HG03108 (cell line): Measurements from ENCODE around the gene RNF150.
"Not testable (repeated sequence)": the region's sequence is repeated elsewhere in the genome, so short reads cannot be mapped to it uniquely, and the experiment has no call there.

Experiments
- ATAC-seq: cut with Tn5 transposase; IDR thresholded peaks from one replicate; pipeline ENCODE4 v1.9.1; 2021; ENCODE audit warnings: moderate library complexity; ENCODE audit not compliant: unreplicated experiment

The RNF150 gene

DNA sequence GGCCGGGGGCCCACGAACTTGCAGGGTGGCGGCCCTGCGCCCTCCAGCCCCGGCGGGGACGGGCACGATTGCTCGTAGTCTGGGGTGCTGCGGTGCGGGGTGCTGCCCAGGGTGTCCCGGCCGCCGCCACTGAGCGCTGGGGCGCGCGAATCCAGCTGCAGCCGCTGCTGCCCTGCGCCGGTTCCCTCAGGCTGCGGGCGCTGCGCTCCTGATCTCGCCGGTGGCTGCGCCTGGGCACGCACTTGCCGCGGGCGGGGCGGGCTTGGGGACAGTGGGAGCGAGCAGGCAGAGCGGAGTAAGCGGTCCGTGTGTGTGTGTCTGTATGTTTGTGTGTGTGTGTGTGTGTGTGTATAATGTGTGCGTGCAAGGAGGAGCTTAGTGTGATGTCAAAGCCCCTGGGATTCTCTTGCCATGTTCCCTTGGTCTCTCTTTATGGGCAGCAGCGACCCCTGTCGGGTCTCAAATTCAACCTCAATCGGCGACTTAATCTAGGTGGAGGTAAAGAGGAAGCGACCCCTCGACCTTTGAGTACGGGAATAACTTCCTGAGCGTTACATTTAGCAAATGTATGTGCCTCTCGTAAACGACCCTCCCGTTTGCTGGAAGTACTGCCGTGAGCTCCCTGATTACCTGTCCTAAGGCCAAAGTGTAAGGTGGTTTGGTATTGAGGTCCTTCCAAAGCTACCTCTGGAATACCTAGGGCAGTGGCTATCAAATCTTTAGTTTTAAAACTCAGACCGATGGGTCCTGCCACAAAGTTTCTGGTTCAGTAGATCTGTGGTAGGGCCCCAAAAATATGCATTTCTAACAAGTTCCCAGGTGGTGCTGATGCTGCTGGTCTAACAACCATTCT is at the start of gene RNF150:
RNF150 (minus strand) TSS at position 324 of the 853 bp plus-strand sequence.
- peak; percentile 52 for ATAC-seq

- ATAC-seq, result peak; percentile 70
These were observed 47.9 kb upstream of the RNF150 start for GRCh38 chr4:141180991-141181761.

DNA sequence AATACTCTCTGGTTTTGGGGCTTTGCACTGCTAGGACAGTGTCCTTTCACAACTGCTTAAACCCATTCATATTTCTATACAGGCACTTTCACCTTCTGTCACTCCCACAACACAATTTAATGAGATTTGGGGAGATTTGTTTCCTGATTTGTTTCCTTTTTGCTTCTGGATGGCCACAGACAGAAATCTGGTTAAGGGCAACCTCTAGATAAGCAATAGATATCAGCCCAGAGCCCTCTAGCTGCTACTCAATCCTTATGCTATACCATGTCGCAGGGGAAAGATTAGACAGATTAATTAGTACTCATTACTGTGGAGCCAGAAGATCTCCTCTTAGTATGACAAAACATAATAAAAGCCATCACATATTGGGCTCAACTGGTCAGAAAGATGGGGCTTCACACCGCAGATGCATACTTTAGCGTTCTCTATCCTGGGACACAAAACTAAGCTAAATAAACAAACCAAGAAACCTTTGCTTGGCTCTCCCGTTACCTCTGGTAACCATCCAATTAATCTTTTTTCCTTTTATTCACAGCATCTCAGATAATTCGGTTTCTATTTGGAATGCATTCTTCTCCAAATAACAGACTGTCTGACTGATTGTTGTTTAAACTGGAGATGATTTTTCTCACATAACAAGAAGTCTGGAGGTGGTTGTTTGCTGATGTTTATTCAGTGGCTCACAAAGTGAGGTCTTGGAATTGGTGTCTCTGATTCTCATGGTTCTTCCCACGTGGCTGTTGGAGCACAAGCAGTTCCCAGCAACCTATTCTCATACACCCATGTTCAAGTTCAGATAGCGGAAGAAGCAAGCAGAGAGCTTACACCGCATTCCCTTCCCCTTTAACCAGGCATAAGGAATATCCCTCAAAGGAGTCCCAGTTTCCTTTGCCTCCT is 46.5 kb upstream of the RNF150 start:
- ATAC-seq, result no peak

DNA sequence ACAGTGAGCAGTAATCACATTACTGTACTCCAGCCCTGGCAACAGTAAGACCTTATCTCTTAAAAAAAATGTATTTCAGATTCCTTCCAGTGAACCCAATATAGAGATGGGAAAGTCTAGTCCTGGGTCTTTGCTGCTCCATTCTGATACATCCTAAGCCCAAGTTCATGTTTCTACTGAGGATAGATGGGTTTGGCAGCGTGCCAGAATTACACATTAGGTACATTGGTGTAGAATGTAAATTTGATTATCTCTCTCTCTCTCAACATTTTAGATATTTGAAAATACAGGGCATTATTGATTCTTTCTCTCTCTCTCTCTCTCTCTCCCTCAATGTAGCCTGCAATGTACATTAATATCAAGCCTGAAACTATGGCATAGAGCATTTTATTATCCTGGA is 43.9 kb upstream of the RNF150 start:
- no peak for ATAC-seq

- ATAC-seq, result no peak
These were observed 41.2 kb upstream of the RNF150 start for GRCh38 chr4:141174457-141174856.

GRCh38 chr4:141170671-141171070 is 37.4 kb upstream of the RNF150 start:
- no peak for ATAC-seq

- ATAC-seq, result no peak
These were observed 36.1 kb upstream of the RNF150 start for GRCh38 chr4:141169391-141169790.

DNA sequence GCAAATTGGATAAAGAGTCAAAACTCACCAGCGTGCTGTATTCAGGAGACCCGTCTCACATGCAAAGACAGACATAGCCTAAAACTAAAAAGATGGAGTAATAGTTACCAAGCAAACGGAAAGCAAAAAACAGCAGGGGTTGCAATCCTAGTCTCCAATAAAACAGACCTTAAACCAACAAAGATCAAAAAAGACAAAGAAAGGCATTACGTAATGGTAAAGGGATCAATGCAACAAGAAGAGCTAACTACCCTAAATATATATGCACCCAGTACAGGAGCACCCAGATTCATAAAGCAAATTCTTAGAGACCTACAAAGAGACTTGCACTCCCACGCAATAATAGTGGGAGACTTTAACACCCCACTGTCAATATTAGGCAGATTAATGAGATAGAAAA is 31.7 kb upstream of the RNF150 start:
- ATAC-seq, result not testable (repeated sequence)

DNA sequence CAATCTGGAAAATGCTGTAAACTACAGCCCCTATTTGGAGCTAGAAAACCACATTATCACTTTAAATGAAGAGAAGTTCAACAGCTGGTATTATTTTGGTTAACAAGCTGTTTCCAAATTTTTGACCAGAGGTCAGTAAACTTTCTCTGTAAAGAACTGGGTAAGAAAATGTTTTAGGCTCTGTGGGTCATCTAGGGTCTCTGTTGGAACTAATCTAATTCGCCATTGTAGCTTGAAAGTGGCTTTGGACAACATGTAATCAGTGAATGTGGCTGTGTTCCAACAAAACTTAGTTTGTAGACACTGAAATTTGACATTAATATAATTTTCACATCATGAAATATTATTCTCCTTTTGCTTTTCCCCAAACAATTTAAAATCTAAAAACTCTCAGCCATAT is 25.8 kb upstream of the RNF150 start:
- no peak for ATAC-seq

DNA sequence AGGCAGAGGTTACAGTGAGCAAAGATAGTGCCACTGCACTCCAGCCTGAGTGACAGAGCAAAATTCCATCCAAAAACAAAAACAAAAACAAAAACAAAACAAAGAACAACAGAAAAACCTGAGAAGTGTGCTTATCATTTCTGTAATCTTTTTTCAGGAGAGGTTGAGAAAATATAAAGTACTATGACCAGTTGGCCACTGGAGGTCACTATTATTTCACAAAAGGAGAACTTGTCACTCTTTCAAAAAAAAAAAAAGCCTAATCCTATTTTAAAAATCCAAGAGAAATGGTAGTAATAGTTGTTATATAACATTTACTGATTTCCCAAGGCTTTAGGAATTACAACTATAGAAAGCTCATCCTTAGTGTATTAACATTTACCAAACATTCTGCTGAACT is 24.9 kb upstream of the RNF150 start:
- ATAC-seq, result no peak

DNA sequence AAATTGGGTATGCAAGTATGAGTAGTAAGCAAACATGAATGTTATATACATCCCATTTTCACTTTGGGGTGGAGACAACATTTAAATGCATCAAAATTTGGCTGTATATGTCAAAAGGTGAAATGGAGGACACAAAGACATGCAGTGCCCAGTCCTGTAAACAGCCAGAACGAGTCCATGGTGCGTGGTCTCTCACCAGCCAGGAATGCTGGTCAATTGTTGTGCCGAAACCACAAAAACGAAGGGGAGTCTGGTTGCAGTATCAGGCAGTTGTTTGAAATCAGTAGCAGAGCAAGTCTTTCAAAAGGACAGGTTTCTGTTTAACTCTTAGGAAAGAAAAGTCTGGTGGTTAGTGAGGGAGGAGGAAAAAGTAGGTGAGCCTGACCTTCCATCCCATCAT is 22.3 kb upstream of the RNF150 start:
- ATAC-seq, result no peak

DNA sequence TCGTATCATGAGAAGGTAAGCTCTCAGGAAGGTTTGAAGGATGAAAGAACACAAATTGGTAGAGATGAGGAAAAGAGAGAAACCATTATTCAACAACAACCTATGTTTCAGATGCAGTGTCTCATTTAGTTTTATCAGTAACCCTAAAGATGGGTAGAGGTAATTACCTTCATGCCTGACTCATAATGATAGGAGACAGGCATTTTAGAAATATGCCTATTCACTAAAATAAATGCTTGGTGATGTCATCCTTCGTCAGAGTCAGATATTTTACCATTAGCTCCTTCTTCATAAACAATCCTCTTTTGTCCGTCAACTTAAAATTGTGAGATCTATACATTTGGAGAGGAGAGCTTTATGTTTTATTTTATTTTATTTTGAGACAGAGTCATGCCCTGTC is 21.5 kb upstream of the RNF150 start:
- no peak for ATAC-seq

DNA sequence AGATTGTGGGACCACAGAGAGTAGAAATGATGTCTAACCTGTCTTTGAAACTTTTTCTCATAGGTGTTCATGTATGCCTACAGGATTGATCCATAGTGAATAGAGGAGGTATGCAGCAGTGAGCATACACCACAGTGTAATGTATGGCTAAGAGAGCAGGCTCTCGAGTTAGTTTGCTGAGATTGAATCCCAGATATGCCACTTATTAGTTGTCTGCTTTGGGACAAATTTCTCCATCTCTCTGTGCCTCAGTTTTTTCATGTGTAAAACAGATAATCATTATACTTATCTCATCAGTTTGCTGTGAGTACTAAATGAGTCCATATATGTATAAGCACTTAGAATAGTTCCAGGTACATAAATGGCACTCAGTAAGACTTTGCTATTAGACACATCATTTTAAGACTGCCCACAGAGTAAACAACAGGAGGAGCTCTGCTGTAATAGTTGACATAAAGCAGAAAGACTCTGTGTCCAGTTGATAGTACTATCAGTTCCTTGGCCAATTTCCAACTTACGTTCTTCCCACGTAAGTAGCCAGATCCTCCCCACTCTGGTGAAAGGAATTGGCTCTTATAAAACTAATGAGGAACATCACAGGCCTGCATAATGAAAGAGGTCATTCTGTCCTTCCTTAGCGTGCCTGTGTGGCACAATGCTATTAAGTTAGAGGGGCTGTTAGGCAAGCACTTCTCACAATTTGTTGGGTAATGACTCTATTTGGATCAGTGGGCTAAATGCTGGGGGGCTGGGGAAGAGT is 20.7 kb upstream of the RNF150 start:
- ATAC-seq, result no peak

GRCh38 chr4:141144207-141144606 is 10.9 kb upstream of the RNF150 start:
- no peak for ATAC-seq

- ATAC-seq, result no peak
These were observed 9.2 kb upstream of the RNF150 start for GRCh38 chr4:141142423-141142822.

DNA sequence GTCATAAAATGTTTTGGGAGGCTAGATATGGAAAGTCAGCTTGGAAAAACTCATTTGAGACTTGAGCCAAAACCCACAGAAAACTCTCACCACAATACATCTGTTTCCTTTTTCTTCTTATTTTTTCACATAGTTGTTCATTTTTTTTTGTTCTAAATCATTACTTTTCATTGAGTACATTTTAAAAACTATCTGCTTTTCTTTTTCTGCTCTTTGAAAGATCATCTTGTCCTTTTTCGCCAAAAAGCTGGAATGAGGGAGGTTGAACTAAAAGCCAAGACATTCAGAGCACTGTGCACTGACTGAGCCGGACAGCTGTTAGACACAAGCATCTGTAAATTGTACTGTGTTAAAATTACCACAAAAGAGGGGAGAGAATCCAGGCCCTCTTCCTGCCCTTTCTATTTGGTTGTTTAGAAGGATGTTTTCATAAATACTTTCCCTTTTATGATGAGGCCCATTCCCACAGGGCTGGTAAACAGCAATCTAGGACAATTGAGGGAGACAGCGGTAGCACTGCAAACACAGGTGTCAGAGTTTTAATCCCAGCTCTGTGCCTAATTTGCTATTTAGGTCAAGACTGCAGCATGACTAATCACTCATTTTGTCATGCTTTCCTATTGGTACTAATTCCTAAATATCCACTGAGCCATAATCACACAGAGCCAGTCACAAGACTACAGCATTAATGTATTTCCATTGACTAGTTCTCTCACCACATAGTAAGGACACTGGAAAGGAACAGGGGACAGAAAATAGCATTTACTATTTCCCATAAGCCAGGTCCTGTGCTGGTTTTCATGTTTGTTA is 7.3 kb upstream of the RNF150 start:
- no peak for ATAC-seq

- ATAC-seq, result no peak
These were observed 1.0 kb upstream of the RNF150 start for GRCh38 chr4:141133999-141134995.

- ATAC-seq, result no peak
These were observed 542 bp downstream of the RNF150 start for GRCh38 chr4:141132709-141133145.
